GM12878 (cell line): ENCODE results near the gene IGF2R.

Experiments used
- ESRRA ChIP-seq: IDR thresholded peaks from 2 replicates; pipeline ENCODE4 v1.6.1; 2012; ENCODE audit warnings: mild to moderate bottlenecking, low read length, improper control_type of control experiment
- RAD21 ChIP-seq: IDR thresholded peaks from 2 replicates; pipeline ENCODE4 v1.6.1; 2011; ENCODE audit warnings: mild to moderate bottlenecking, low read depth, low read length, moderate library complexity; ENCODE audit not compliant: insufficient read depth
- TF ChIP-seq, protein P1 (sequence below): fragments of 450-650 bp; formaldehyde crosslinking; IDR thresholded peaks from 2 replicates; pipeline ENCODE4 v1.4.0; 2020; ENCODE audit warnings: mild to moderate bottlenecking, moderate library complexity
- TF ChIP-seq, protein P2 (sequence below), 3 experiments: IDR thresholded peaks in 2 of 3; conservative IDR thresholded peaks in 1 of 3; 2 replicates each; pipeline ENCODE4 v1.5.1; 2011; ENCODE audit warnings: low read depth in 3 of 3, low read length in 3 of 3, mild to moderate bottlenecking in 3 of 3, control low read depth in 2 of 3, moderate library complexity in 2 of 3, inconsistent platforms in 1 of 3, mixed read lengths in 1 of 3; ENCODE audit not compliant: control insufficient read depth in 2 of 3, insufficient read depth in 1 of 3; ENCODE audit errors: extremely low read depth in 1 of 3

DNA sequence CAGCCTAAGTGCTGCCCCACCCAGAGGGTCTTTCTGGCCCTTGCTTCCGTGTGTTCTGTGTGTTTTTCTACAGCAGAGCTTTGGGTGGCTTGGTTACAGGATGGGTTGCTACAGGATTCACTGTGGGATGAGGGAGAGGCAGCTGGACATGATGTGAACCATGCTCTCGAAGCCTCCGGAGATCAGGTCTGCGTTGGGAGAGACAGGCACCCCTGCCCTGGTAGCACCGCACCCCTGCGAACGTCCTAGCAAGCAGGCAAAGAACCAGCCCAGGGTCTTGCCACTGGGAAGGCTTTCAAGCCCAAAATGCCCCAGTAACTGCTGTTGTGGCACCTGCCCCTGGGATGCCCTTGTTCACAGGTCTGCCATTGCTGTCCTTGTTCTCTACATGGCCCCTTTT is 66.4 kb downstream of the IGF2R start:
- TF ChIP-seq, protein P1, sequence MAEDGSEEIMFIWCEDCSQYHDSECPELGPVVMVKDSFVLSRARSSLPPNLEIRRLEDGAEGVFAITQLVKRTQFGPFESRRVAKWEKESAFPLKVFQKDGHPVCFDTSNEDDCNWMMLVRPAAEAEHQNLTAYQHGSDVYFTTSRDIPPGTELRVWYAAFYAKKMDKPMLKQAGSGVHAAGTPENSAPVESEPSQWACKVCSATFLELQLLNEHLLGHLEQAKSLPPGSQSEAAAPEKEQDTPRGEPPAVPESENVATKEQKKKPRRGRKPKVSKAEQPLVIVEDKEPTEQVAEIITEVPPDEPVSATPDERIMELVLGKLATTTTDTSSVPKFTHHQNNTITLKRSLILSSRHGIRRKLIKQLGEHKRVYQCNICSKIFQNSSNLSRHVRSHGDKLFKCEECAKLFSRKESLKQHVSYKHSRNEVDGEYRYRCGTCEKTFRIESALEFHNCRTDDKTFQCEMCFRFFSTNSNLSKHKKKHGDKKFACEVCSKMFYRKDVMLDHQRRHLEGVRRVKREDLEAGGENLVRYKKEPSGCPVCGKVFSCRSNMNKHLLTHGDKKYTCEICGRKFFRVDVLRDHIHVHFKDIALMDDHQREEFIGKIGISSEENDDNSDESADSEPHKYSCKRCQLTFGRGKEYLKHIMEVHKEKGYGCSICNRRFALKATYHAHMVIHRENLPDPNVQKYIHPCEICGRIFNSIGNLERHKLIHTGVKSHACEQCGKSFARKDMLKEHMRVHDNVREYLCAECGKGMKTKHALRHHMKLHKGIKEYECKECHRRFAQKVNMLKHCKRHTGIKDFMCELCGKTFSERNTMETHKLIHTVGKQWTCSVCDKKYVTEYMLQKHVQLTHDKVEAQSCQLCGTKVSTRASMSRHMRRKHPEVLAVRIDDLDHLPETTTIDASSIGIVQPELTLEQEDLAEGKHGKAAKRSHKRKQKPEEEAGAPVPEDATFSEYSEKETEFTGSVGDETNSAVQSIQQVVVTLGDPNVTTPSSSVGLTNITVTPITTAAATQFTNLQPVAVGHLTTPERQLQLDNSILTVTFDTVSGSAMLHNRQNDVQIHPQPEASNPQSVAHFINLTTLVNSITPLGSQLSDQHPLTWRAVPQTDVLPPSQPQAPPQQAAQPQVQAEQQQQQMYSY (CRISPR knock-in tag), result no peak
- TF ChIP-seq ESRRA (no peak), RAD21 (no peak)
- TF ChIP-seq, protein P2, sequence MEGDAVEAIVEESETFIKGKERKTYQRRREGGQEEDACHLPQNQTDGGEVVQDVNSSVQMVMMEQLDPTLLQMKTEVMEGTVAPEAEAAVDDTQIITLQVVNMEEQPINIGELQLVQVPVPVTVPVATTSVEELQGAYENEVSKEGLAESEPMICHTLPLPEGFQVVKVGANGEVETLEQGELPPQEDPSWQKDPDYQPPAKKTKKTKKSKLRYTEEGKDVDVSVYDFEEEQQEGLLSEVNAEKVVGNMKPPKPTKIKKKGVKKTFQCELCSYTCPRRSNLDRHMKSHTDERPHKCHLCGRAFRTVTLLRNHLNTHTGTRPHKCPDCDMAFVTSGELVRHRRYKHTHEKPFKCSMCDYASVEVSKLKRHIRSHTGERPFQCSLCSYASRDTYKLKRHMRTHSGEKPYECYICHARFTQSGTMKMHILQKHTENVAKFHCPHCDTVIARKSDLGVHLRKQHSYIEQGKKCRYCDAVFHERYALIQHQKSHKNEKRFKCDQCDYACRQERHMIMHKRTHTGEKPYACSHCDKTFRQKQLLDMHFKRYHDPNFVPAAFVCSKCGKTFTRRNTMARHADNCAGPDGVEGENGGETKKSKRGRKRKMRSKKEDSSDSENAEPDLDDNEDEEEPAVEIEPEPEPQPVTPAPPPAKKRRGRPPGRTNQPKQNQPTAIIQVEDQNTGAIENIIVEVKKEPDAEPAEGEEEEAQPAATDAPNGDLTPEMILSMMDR (IDR thresholded peaks at IDR 0.05 in 2 of 3, conservative IDR thresholded peaks at IDR 0.05 in 1 of 3; ENCODE audit: control insufficient read depth in 2 of 3, extremely low read depth in 1 of 3, insufficient read depth in 1 of 3, low read depth in 3 of 3, low read length in 3 of 3), result no peak
